ENCODE results near the gene NADK.

The NADK gene

GRCh38 chr1:1796466-1796865 is 18.2 kb upstream of the NADK start:
- Mint-ChIP-seq H3K27me3 (no peaks in the 10 kb centered on the region), H3K9me3 (ENCODE audit: low read depth) (no peaks in the 10 kb centered on the region), H3K4me1 (ENCODE audit: low read depth) (peaks cover 9% of the 10 kb centered on the region), H3K36me3 (no peaks in the 10 kb centered on the region), H3K4me3 (no peak overlapping the region), H3K27ac (peak overlapping the region; percentile 16)

- Mint-ChIP-seq H3K36me3 (no peaks in the 10 kb centered on the region), H3K27ac (no peak overlapping the region), H3K27me3 (no peaks in the 10 kb centered on the region), H3K4me1 (ENCODE audit: low read depth) (peaks cover 6% of the 10 kb centered on the region), H3K4me3 (no peak overlapping the region), H3K9me3 (ENCODE audit: low read depth) (no peaks in the 10 kb centered on the region)
Measured at GRCh38 chr1:1794999-1795398, 16.7 kb upstream of the NADK start.

GRCh38 chr1:1793481-1794244 is 15.4 kb upstream of the NADK start:
- Mint-ChIP-seq H3K36me3 (no peaks in the 10 kb centered on the region), H3K4me1 (ENCODE audit: low read depth) (peaks cover 6% of the 10 kb centered on the region), H3K9me3 (ENCODE audit: low read depth) (no peaks in the 10 kb centered on the region), H3K27me3 (no peaks in the 10 kb centered on the region), H3K27ac (peak overlapping the region; percentile 54), H3K4me3 (no peak overlapping the region)

GRCh38 chr1:1788646-1789431 is 10.6 kb upstream of the NADK start:
- H3K9me3 Mint-ChIP-seq (ENCODE audit: low read depth), result no peaks in the 10 kb centered on the region
- no peaks in the 10 kb centered on the region for H3K27me3 Mint-ChIP-seq
- no peak overlapping the region for H3K27ac Mint-ChIP-seq
- H3K4me1 Mint-ChIP-seq (ENCODE audit: low read depth), result peaks cover 4% of the 10 kb centered on the region
- H3K4me3 Mint-ChIP-seq, result no peak overlapping the region
- H3K36me3 Mint-ChIP-seq, result no peaks in the 10 kb centered on the region

GRCh38 chr1:1788136-1788535 is 9.9 kb upstream of the NADK start:
- no peaks in the 10 kb centered on the region for H3K9me3 Mint-ChIP-seq (ENCODE audit: low read depth)
- no peak overlapping the region for H3K27ac Mint-ChIP-seq
- no peaks in the 10 kb centered on the region for H3K27me3 Mint-ChIP-seq
- no peaks in the 10 kb centered on the region for H3K36me3 Mint-ChIP-seq
- H3K4me3 Mint-ChIP-seq, result no peak overlapping the region
- H3K4me1 Mint-ChIP-seq (ENCODE audit: low read depth), result peaks cover 6% of the 10 kb centered on the region

- Mint-ChIP-seq H3K9me3 (ENCODE audit: low read depth) (no peaks in the 10 kb centered on the region), H3K36me3 (no peaks in the 10 kb centered on the region), H3K27me3 (no peaks in the 10 kb centered on the region), H3K27ac (no peak overlapping the region), H3K4me1 (ENCODE audit: low read depth) (peaks cover 10% of the 10 kb centered on the region), H3K4me3 (no peak overlapping the region)
Measured at GRCh38 chr1:1786836-1787605, 8.8 kb upstream of the NADK start.

- H3K36me3 Mint-ChIP-seq, result no peaks in the 10 kb centered on the region
- no peak overlapping the region for H3K4me3 Mint-ChIP-seq
- no peaks in the 10 kb centered on the region for H3K9me3 Mint-ChIP-seq (ENCODE audit: low read depth)
- H3K4me1 Mint-ChIP-seq (ENCODE audit: low read depth), result peaks cover 22% of the 10 kb centered on the region
- no peak overlapping the region for H3K27ac Mint-ChIP-seq
- no peaks in the 10 kb centered on the region for H3K27me3 Mint-ChIP-seq
Measured at GRCh38 chr1:1785666-1786065, 7.4 kb upstream of the NADK start.

- Mint-ChIP-seq H3K27me3 (no peaks in the 10 kb centered on the region), H3K4me3 (no peak overlapping the region), H3K4me1 (ENCODE audit: low read depth) (peaks cover 30% of the 10 kb centered on the region), H3K27ac (peak overlapping the region; percentile 70), H3K36me3 (no peaks in the 10 kb centered on the region), H3K9me3 (ENCODE audit: low read depth) (no peaks in the 10 kb centered on the region)
Measured at GRCh38 chr1:1784933-1785332, 6.7 kb upstream of the NADK start.

- H3K27ac Mint-ChIP-seq, result peak overlapping the region; percentile 85
- H3K9me3 Mint-ChIP-seq (ENCODE audit: low read depth), result no peaks in the 10 kb centered on the region
- no peaks in the 10 kb centered on the region for H3K27me3 Mint-ChIP-seq
- H3K36me3 Mint-ChIP-seq, result no peaks in the 10 kb centered on the region
- peaks cover 38% of the 10 kb centered on the region for H3K4me1 Mint-ChIP-seq (ENCODE audit: low read depth)
- H3K4me3 Mint-ChIP-seq, result peak overlapping the region; percentile 64
Measured at GRCh38 chr1:1783320-1783719, 5.0 kb upstream of the NADK start.

GRCh38 chr1:1782399-1783221 is 4.3 kb upstream of the NADK start:
- Mint-ChIP-seq H3K27ac (peak overlapping the region; percentile 16), H3K4me3 (no peak overlapping the region), H3K36me3 (no peaks in the 10 kb centered on the region), H3K27me3 (no peaks in the 10 kb centered on the region), H3K9me3 (ENCODE audit: low read depth) (no peaks in the 10 kb centered on the region), H3K4me1 (ENCODE audit: low read depth) (peaks cover 38% of the 10 kb centered on the region)

- H3K9me3 Mint-ChIP-seq (ENCODE audit: low read depth), result no peaks in the 10 kb centered on the region
- H3K4me1 Mint-ChIP-seq (ENCODE audit: low read depth), result peaks cover 46% of the 10 kb centered on the region
- no peaks in the 10 kb centered on the region for H3K27me3 Mint-ChIP-seq
- peak overlapping the region; percentile 65 for H3K4me3 Mint-ChIP-seq
- peak overlapping the region; percentile 73 for H3K27ac Mint-ChIP-seq
- H3K36me3 Mint-ChIP-seq, result no peaks in the 10 kb centered on the region
Measured at GRCh38 chr1:1781526-1781903, 3.2 kb upstream of the NADK start.

GRCh38 chr1:1780598-1781525 is 2.6 kb upstream of the NADK start:
- peaks cover 52% of the 10 kb centered on the region for H3K4me1 Mint-ChIP-seq (ENCODE audit: low read depth)
- H3K4me3 Mint-ChIP-seq, result peak overlapping the region; percentile 87
- H3K9me3 Mint-ChIP-seq (ENCODE audit: low read depth), result no peaks in the 10 kb centered on the region
- H3K27me3 Mint-ChIP-seq, result no peaks in the 10 kb centered on the region
- H3K27ac Mint-ChIP-seq, result peak overlapping the region; percentile 93
- no peaks in the 10 kb centered on the region for H3K36me3 Mint-ChIP-seq

GRCh38 chr1:1779691-1780597 is 1.7 kb upstream of the NADK start:
- H3K4me3 Mint-ChIP-seq, result peak overlapping the region; percentile 87
- H3K27ac Mint-ChIP-seq, result peak overlapping the region; percentile 93
- H3K9me3 Mint-ChIP-seq (ENCODE audit: low read depth), result no peaks in the 10 kb centered on the region
- H3K4me1 Mint-ChIP-seq (ENCODE audit: low read depth), result peaks cover 61% of the 10 kb centered on the region
- no peaks in the 10 kb centered on the region for H3K27me3 Mint-ChIP-seq
- H3K36me3 Mint-ChIP-seq, result no peaks in the 10 kb centered on the region

Measured in activated naive CD8-positive, alpha-beta T cell (primary cell).